GM18511 (cell line): ENCODE measurements around the gene LSM8.
A peak's percentile ranks its signal among the peaks of the same experiment; 100 is the strongest.
"Not testable (repeated sequence)": the region's sequence is repeated elsewhere in the genome, so short reads cannot be mapped to it uniquely, and the experiment has no call there.

ENCODE experiments used
- ATAC-seq: cut with Tn5 transposase; IDR thresholded peaks from one replicate; pipeline ENCODE4 v1.9.1; 2021; ENCODE audit warnings: mild to moderate bottlenecking, moderate library complexity; ENCODE audit not compliant: unreplicated experiment

The LSM8 gene

DNA sequence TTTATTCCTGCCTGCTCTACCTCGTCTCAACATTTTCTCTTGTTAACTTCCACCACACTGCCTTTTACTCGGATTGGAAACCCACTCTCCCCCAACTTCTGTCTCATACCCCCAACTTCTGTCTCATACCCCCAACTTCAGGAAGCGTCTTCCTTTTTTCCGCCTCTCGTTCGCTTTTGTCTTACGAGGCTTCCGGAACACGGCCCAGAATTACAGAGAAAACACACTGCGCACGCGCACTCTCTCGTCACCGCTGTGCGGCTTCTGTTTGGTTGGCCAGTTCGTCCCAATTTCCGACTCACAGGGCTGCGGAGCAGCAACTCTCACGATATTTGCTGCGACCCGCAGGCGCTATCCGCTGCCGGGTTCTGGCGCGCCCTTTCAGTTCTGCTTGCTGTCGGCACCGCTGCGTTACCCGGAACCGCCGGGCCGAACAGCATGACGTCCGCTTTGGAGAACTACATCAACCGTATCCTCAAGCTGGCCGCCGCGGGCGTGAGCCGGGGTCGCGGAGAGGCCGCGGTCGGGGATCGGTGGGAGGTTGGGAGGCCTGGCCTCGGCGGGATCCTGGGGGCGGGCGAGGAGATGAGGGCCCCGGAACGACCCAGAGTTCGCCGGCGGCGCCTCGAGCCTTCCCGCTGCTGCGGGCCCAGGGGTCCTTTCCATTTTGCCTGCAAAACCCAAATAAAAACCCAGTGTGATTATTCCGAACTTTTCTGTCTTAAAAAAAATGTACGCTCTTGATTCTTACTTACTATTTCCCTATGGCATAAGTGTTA lies at the start of gene LSM8:
TSS of gene LSM8 (plus strand) at position 379 of the 779 bp plus-strand sequence. CDS start at position 439, 60 bp downstream.
- ATAC-seq = peak; percentile 97

DNA sequence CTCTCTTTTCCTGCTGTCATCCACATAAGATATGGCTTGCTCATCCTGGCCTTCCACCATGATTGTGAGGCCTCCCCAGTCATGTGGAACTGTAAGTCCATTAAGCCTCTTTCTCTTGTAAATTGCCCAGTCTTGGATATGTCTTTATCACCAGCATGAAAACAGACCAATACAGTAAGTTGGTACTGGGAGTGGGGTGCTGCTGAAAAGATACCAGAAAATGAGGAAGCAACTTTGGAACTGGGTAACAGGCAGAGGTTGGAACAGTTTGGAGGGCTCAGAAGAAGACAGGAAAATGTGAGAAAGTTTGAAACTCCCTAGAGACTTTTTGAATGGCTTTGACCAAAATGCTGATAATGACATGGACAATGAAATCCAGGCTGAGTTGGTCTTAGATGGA lies 49.5 kb upstream of the LSM8 start:
- not testable (repeated sequence) for ATAC-seq

DNA sequence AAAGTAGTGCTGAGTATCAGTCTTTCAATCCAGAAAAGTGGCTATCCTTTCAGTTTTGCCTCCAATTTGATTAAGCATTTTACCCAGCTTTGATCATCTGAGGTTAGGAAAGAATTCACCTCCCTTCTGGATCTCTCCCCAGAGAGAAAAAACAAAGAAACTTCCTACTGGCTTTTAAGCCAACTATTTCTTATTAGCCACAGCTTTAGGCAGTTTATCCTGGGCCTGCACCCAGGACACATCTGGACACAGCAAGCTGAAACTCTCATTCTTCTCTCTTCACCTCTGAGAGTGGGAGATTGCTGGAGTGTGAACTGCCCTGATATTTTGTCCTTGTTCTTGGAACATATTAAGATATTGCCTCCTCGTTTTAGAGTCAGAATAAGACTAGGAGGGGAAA lies 43.5 kb upstream of the LSM8 start:
- ATAC-seq = no peak

DNA sequence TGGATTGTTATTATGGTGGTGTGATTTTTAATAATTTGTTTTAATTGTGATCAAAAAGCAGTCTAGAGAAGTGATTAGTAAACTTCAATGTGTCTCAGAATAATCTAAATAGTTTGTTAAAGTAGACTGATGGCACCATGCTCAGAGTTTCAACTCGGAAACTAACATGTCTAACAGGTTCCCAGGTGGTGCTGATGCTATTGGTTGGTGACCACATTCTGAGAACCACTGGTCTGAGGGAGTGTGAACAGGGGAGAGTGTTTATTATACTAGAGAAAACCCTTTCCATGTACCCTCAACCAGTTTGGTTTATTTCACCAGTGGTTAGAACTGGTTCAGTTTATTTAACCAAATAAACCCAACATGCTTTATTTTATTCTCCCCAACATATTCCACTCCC lies 42.0 kb upstream of the LSM8 start:
- no peak for ATAC-seq

DNA sequence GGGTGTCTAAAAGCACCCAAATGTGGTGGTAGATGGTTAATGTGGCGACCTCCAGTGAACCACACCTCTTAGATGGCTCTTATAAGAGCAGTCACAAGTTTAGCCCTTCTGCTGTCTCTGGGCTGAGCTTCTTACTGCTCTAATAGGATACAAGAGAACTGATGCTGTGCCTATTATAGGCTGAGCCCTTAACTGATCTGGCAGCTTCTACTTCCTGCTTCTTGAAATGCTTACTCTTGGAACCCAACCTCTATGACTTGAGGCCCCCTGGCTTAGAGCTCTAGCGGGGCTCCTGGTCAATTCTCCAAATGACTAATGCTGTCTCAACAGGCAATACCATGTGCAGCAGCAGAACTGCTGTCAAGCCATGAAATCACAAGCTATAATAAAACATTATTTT lies 35.0 kb upstream of the LSM8 start:
- peak; percentile 70 for ATAC-seq

DNA sequence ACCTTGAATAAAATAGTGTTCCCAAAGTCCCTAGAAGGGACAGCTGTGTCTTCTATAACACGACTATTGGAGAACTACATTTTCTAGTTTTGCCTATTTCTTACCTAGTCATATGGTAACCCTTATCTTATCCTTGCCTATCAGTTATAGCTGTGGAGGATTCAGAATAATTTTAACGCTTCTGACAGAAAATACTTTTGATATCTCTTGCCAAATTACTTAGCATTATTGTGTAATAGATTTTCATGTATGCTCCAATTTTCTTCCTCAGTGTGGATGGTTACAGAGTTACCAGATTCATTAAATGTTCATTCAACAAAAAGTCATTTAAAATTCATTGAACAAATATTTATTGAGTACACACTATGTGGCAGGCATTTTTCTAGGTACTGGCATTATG lies 34.6 kb upstream of the LSM8 start:
- ATAC-seq = no peak

DNA sequence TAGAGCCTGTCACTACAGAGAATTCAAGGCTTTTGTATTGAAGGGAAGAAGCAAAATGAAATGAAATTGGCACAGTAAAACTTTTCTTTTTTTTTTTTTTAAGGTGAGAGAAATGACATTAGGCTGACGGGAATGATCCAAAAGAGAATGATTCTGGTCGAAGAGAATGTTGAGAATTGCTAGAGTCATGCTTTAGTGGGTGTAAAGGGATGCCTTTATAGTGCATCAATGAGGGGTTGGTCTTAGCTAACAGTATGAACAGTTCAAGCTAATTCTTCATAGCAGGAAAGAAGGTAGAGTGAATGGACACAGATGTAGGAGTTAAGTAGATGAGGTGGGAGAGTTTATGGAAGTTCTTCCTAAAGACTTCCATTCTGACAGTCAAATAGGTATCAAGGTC lies 32.3 kb upstream of the LSM8 start:
- ATAC-seq = no peak

DNA sequence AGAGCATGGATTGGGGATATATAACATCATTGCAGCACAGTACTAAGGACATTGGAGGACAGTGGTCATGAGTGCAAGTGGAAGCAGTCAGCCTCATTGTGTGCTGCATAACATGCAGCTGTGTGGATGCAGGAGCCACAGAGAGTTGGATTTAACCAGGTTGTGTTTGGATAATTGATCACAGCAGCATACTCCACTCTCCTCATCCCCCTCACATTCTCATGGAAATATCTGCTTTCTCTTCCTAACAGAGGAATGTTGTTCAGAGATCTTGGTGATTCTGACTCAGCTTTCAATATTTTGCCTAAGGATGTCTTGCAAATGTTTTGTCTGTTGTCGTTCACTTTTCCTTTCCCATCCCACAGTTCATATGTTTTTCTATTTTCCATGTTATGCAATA lies 31.8 kb upstream of the LSM8 start:
- no peak for ATAC-seq

DNA sequence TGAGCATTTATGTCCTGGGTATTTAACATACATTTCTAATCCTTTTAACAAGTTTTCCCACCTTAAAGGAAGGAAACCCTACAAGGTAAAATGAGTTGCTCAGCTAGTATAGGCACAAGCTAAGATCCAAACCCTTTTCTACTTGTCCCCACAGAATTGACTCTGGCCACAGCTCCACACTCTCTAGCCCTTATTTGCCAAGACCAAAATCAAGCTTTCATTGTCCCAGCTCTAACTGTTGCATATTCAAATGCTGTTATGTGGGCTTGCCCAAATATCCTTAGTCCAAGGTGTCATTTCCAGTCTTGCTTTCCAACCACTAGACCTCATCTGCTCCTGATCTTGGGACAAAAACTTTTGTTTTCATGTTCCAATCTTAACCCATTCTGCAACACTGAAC lies 31.3 kb upstream of the LSM8 start:
- ATAC-seq = no peak

DNA sequence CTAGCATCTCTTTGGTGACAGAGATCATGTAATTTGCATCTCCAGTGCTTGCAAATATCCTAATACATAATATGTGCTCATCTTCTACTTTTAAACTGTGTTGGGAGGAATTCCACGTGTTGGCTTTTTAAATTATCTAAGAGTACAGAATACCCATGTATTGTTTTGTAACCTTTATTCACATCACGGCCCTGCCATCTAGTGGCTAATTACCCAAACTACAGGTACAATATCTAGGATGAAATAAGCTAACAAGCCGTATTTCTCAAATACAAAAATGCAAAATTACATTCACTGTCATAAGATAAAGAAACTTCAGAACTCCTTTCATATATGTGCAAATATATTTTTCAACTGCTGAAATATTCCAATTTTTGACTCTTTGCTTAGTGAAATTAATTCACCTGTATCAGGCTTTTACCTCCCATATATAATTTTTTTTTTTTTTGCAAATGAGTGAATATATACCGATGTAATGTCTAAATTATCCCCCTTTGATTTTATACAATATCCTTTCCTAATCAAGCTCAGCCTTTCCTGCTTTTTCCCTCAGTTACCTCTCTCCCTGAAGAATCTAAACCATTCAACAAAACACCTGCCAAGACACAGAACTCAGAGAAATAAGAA lies 30.3 kb upstream of the LSM8 start:
- ATAC-seq = no peak

DNA sequence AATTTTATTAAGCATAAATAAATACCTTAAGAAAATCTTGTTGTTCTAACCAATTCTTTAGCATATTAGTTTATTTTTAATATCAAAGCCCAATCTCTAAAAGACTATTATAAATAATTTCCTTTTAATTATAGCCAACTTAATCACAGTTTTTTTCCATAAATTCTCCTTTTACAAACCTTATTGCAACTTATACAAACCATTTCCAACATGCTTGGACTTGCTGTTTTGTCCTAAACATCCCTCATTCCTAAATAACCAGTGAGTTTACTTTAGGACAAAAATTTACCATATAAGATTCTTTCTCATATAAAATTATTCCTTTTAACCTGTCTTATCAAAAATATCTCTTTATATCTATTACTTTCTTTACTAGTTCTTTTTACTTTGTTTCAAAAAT lies 25.2 kb upstream of the LSM8 start:
- no peak for ATAC-seq

DNA sequence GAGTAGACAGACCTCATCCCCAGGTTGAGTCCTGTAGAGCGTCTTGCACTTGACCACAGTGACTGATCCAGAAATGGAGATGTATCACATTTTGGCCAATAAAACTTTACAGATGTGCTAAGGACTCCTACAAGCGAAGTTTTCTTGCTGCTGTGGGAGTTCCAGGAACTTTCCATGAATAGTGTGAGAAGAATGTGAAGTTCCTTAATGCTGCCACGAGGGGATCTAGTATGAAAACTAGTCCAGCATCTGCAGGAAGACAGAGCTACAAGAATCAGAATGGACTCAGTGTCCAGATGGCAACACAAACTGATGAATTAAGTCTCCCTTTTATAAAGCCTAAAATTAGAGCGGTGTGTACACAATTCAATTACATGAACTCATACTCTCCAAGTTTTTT lies 14.8 kb upstream of the LSM8 start:
- no peak for ATAC-seq

DNA sequence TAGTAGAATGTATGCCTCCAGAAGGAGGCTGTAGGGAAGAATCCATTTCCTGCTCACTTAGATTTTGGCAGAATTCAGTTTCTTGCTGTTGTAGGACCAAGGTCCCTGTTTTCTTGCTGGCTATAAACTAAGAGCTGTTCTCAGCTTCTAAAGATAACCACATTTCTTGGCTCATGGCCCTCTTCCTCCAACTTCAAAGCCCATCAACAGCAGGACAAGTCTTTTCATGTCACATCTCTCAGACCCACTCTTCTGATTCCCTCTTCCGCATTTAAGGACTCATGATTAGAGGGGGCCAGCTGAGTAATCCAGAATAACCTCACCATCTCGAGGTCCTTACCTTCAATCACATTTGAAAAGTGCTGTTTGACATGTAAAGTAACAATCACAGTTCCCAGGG lies 8.2 kb upstream of the LSM8 start:
- no peak for ATAC-seq

DNA sequence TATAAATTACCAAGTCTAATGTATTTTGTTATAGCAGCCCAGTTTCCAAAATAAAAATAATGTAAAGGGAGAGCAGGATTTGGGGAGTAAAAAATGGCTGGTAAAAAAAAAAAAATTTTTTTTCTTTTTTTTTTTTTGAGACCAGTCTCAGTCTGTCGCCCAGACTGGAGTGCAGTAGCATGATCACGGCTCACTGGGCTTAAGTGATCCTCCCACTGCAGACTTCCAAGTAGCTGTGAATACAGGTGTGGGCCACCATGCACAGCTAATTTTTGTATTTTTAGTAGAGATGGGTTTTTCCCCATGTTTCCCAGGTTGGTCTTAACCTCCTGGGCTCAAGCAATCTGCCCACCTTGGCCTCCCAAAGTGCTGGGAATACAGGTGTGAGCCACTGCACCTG lies 4.8 kb upstream of the LSM8 start:
- ATAC-seq = no peak

DNA sequence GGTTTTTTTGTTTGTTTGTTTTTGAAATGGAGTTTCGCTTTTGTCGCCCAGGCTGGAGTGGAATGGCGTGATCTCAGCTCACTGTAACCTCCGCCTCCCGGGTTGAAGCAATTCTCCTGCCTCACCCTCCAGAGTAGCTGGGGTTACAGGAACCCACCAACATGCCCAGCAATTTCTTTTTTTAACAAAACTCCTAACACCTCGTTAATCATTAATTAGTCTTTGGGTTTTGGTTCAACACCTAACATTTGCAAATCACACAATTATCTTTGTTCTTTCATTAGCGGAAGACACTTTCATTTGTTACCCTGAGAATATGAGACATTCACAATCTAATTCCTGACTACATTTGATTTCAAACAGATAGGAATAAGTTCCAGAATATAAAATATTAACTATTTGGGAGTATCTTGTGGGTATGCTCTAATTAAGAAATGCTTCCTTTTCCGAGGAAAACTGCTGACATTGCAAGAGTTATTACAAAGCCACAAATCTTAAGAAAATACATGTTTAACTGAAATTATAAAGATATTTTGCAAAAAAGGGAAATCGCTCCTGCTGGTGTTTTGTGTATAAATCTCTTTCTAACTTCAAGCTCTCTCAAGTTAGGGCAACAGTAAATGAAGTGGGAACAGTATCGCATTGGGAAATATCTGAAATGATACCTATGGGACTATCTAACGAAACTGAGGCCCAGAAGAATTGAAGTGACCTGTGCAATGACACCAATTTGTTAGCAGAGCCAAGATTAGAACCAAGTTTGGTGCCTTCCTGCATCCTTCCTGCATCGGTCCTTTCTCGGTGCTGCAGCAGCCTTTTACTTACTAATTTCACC lies 1.2 kb upstream of the LSM8 start:
- ATAC-seq = no peak

DNA sequence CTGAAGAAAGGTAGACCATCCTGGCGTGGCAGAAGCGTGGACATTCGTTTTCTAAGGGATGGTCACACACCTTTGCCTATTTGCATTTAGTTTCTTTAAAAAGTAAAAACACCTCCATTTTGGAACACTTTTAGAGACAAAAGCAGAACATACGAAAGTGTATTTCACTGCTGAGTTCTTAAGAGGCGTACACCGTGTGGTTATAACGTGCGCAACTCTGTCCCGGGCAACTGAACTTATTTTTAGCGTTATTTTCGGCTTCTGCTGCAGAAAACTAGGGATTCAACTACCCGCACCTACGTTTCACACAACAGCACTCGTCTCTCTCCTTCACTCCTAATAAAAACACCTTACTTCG lies 557 bp upstream of the LSM8 start:
- ATAC-seq = peak; percentile 11

DNA sequence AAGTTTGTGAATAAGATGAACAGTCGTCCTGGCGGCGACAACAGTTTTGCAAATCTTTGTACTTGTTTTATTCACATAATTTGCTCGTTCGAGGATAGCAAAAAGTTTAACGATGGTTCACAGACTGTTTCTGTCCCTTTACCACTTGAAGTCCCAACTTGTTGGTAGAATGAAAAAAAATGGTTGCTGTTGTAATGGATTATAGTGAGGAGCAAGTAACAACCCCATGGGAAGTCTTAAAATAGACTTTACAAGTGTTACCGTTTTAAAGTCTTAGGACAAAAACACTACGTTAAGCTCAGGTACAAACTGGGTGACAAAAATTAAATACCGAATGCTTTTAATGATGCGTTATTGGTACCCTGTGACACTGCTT lies 589 bp downstream of the LSM8 start:
- no peak for ATAC-seq

DNA sequence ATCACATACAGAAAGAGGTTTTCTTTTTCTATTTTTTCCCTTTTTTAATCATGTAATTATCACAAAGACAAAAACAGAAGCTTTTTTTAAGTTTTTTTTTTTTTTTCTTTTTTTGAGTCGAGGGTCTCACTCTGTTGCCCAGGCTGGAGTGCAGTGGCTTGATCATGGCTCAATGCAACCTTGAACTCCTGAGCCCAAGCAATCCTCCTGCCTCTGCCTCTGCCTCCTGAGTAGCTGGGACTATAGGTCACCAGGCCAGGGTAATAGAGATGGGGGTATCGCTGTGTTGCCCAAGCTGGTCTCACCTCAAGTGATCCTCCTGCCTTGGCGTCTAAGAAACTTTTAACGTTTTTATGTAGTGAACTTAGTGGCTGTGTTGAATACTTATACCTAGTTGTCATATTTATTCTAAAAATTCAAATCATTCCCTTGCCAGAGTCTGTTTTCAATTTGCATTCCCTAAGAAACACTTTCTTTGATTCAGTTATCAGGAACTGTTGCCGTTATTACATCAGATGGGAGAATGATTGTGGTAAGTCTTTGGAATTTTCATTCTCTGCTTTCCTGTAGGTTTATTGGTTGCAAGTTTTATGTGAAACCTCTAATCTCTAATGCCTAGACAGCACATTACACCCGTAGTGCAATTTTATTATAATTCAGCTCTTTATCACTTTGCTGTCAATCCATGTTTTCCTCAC lies 1.3 kb downstream of the LSM8 start:
- ATAC-seq = no peak

DNA sequence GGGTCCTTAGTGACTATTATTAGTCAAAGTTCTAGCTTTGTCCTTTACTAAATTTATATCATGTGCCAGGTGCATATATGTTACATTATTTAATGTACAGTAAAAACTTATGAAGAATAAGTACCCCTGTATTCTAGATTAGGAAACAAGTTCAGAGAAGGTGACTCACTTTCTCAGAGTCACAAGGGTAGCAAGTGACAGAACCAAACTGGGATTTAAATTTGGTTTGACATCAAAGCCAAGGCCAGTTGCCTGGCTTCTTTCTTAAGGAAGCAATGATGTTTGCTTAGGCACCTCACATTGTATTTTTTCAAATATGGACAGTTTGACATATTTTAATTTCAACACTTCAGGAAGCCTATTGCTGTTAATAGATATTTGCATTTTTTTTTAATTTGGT lies 2.5 kb downstream of the LSM8 start:
- ATAC-seq = no peak

DNA sequence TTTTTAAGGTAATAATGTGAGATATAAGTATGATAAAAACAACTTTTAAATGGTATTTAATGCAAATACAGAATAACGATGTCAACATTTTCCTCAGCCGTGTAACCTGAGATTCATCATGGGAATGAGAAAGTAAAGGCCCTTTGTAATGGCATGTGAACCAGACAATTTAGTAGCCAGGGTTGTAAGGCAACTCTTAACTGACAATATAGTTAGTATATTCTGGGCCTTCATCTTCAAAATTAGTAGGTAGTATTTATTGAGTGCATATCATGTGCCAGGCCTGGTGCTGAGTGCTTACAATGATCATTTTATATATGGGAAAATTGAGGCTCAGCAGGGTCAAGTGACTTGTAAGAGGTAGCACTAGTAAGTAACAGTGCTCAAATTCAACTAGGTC lies 10.6 kb downstream of the LSM8 start:
- ATAC-seq = no peak

DNA sequence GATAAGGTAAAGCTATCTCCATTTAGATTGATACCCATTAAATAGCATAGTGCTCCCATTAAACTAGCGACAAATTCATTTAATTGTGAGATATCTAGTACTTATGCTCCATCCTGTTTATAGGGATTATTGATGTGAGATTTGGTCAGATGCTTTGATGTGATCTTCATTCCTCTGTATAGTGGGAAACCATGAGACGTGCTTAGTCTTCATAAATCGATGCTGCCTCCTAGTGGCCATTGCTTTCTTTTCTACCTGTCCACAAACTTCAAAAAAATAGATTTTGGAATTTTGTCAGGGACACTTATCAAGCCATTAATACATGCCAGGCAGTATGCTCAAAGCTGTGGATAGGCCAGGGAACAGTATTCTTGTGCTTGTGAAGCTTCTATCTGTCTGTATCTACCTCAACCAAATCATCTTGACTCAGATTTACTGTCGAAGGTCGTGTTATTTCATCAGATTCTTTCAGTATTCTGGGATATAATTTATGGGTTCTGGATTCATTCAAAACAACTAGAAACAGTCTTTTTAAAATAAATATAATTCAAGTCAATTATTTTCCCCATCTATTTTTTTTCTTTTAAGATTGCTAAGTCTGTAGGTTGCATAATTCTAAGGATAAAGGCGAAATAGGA lies 12.0 kb downstream of the LSM8 start:
- ATAC-seq = peak; percentile 81
